ENCODE data around the gene CCNY. TPM values are rescaled to one million over a fixed set of nuclear protein-coding genes. Genes with fewer than 3 reads are reported as not detected.

Gene CCNY
- total RNA-seq, 1 experiment from 2014 or later = 51.9 TPM

- Histone ChIP-seq H3K36me3 (ENCODE audit: control insufficient read depth, insufficient read depth, low read length) (no peaks in the 10 kb centered on the region), H3K4me3 (ENCODE audit: low read depth in 2 of 2, low read length in 2 of 2) (no peak overlapping the region), H3K4me1 (ENCODE audit: control insufficient read depth, insufficient read depth, low read length) (peaks cover 2% of the 10 kb centered on the region; the same call in 1 of the 2 replicates), H3K27me3 (ENCODE audit: control insufficient read depth, insufficient read depth, low read length) (no peaks in the 10 kb centered on the region), H3K9me3 (ENCODE audit: control insufficient read depth, insufficient read depth, low read depth, low read length) (no peaks in the 10 kb centered on the region), H3K27ac (ENCODE audit: low read length) (no peak overlapping the region)
- ChIA-PET CTCF (no interaction called here), POLR2A (no interaction called here)
- DNase-seq (ENCODE audit: low read depth, low spot score) (no peak), ATAC-seq (no peak)
- intact Hi-C loops (cut with micrococcal nuclease; ENCODE audit: unreplicated experiment) = no loop called here
- in situ Hi-C loops (cut with HindIII; ENCODE audit: low pct_unique_long_range_greater_than_20kb, low sequenced_read_pairs) = no loop called here
- TF ChIP-seq POLR2AphosphoS5 (IDR thresholded peaks at IDR 0.05; ENCODE audit: low read depth, low read length) = no peak
- no peak for TF ChIP-seq CTCF (IDR thresholded peaks at IDR 0.05)
- TF ChIP-seq, protein P1, sequence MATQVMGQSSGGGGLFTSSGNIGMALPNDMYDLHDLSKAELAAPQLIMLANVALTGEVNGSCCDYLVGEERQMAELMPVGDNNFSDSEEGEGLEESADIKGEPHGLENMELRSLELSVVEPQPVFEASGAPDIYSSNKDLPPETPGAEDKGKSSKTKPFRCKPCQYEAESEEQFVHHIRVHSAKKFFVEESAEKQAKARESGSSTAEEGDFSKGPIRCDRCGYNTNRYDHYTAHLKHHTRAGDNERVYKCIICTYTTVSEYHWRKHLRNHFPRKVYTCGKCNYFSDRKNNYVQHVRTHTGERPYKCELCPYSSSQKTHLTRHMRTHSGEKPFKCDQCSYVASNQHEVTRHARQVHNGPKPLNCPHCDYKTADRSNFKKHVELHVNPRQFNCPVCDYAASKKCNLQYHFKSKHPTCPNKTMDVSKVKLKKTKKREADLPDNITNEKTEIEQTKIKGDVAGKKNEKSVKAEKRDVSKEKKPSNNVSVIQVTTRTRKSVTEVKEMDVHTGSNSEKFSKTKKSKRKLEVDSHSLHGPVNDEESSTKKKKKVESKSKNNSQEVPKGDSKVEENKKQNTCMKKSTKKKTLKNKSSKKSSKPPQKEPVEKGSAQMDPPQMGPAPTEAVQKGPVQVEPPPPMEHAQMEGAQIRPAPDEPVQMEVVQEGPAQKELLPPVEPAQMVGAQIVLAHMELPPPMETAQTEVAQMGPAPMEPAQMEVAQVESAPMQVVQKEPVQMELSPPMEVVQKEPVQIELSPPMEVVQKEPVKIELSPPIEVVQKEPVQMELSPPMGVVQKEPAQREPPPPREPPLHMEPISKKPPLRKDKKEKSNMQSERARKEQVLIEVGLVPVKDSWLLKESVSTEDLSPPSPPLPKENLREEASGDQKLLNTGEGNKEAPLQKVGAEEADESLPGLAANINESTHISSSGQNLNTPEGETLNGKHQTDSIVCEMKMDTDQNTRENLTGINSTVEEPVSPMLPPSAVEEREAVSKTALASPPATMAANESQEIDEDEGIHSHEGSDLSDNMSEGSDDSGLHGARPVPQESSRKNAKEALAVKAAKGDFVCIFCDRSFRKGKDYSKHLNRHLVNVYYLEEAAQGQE (IDR thresholded peaks at IDR 0.05; ENCODE audit: insufficient read depth in 1 of 2, low read depth in 2 of 2, low read length in 1 of 2) = no peak
- TF ChIP-seq SIN3A (IDR thresholded peaks at IDR 0.05; ENCODE audit: borderline replicate concordance, insufficient read depth, low read depth, low read length) = no peak
- TF ChIP-seq TCF7L2 (IDR thresholded peaks at IDR 0.05; ENCODE audit: low read depth, low read length) = no peak
- BruUV-seq (replicated peaks) = no TSS peak
These were observed 130.9 kb downstream of the CCNY start for GRCh38 chr10:35467186-35467585.

GRCh38 chr10:35470248-35470924, 134.1 kb downstream of the CCNY start:
- BruUV-seq (replicated peaks) = no TSS peak
- Histone ChIP-seq H3K27me3 (ENCODE audit: control insufficient read depth, insufficient read depth, low read length) (no peaks in the 10 kb centered on the region), H3K4me3 (ENCODE audit: low read depth in 2 of 2, low read length in 2 of 2) (no peak overlapping the region), H3K27ac (ENCODE audit: low read length) (no peak overlapping the region), H3K36me3 (ENCODE audit: control insufficient read depth, insufficient read depth, low read length) (no peaks in the 10 kb centered on the region), H3K9me3 (ENCODE audit: control insufficient read depth, insufficient read depth, low read depth, low read length) (no peaks in the 10 kb centered on the region), H3K4me1 (ENCODE audit: control insufficient read depth, insufficient read depth, low read length) (no peaks in the 10 kb centered on the region)
- POLR2A ChIA-PET = no interaction called here
- intact Hi-C loops (cut with micrococcal nuclease; ENCODE audit: unreplicated experiment) = no loop called here
- DNase-seq (ENCODE audit: low read depth, low spot score) = no peak
- CTCF ChIA-PET = interaction anchor here (0.7 kb wide), 1 partner anchor 57 kb away, joined by 3 read pairs; no protein-coding TSS in a partner anchor
- no peak for TF ChIP-seq CTCF (IDR thresholded peaks at IDR 0.05)
- no peak for TF ChIP-seq POLR2AphosphoS5 (IDR thresholded peaks at IDR 0.05; ENCODE audit: low read depth, low read length)
- TF ChIP-seq SIN3A (IDR thresholded peaks at IDR 0.05; ENCODE audit: borderline replicate concordance, insufficient read depth, low read depth, low read length) = no peak
- no peak for ATAC-seq
- in situ Hi-C loops (cut with HindIII; ENCODE audit: low pct_unique_long_range_greater_than_20kb, low sequenced_read_pairs) = no loop called here

All from Panc1 (cell line).